H1 (cell line): Measurements from ENCODE around the gene HLA-DQA2. TPM values are rescaled to one million over a fixed set of nuclear protein-coding genes. Genes with fewer than 3 reads are reported as not detected.

ENCODE experiments used
- CTCF ChIA-PET: fragments of 300-600 bp; sonication (Branson Sonifier 250); formaldehyde crosslinking; loops from one replicate; lab custom pipeline; 2021; ENCODE audit not compliant: partially characterized antibody; lab: Charles Lee
- POLR2A ChIA-PET: fragments of 300-600 bp; sonication (Branson Sonifier 250); formaldehyde crosslinking; loops from one replicate; lab custom pipeline; 2021; ENCODE audit warnings: inconsistent platforms; ENCODE audit not compliant: partially characterized antibody; lab: Charles Lee
- DNase-seq, 2 experiments: peaks; one replicate each; pipeline versions ENCODE4 v3.0.0 to v3.0.0-alpha.2; 2010 to 2022; ENCODE audit warnings: low spot score in 2 of 2, low read depth in 1 of 2, mixed read lengths in 1 of 2
- FAIRE-seq: peaks from 2 replicates; lab custom pipeline; 2011; peaks lifted over from hg19 to GRCh38; lab: Jason Lieb, UNC
- H2AFZ ChIP-seq: 2 replicates; pipeline ENCODE4 v1.8.1; 2012; ENCODE audit warnings: low read length, inconsistent platforms
- H2AK5ac ChIP-seq: 2 replicates; pipeline ENCODE4 v1.6.1; 2013; ENCODE audit warnings: low read depth, low read length
- H2BK120ac ChIP-seq: replicated peaks from 2 replicates; pipeline ENCODE3; 2013; ENCODE audit warnings: low read depth, low read length, inconsistent platforms
- H2BK12ac ChIP-seq: 2 replicates; pipeline ENCODE4 v1.6.1; 2013; ENCODE audit warnings: low read depth, low read length
- H2BK15ac ChIP-seq: 2 replicates; pipeline ENCODE4 v1.6.1; 2013; ENCODE audit warnings: low read length
- H2BK20ac ChIP-seq: 2 replicates; pipeline ENCODE4 v1.6.1; 2013; ENCODE audit warnings: low read length
- H2BK5ac ChIP-seq: 2 replicates; pipeline ENCODE4 v1.6.1; 2013; ENCODE audit warnings: low read depth, low read length
- H3K14ac ChIP-seq: 2 replicates; pipeline ENCODE4 v1.6.1; 2013; ENCODE audit warnings: inconsistent platforms; ENCODE audit not compliant: insufficient read length
- H3K18ac ChIP-seq: 2 replicates; pipeline ENCODE4 v1.6.1; 2013; ENCODE audit warnings: low read length; ENCODE audit errors: extremely low read depth
- H3K23ac ChIP-seq: 2 replicates; pipeline ENCODE4 v1.6.1; 2013; ENCODE audit warnings: inconsistent platforms; ENCODE audit not compliant: insufficient read length
- H3K23me2 ChIP-seq: 2 replicates; pipeline ENCODE4 v1.6.1; 2013; ENCODE audit warnings: low read depth, low read length
- H3K27ac ChIP-seq: 2 replicates; pipeline ENCODE4 v1.6.1; 2011; ENCODE audit warnings: low read depth, low read length, inconsistent platforms
- H3K27me3 ChIP-seq, 4 experiments: replicated peaks in 1 of 4; 1 replicate in 1 of 4; 2 replicates in 3 of 4; pipeline versions ENCODE4 v1.6.1 to v1.8.1; 2011 to 2013; ENCODE audit warnings: low read length in 3 of 4, mild to moderate bottlenecking in 3 of 4, inconsistent platforms in 2 of 4, mixed read lengths in 2 of 4, moderate library complexity in 1 of 4; ENCODE audit not compliant: control insufficient read depth in 3 of 4, insufficient read depth in 3 of 4; ENCODE audit errors: extremely low read depth in 1 of 4
- H3K36me3 ChIP-seq, 4 experiments: 2 replicates each; pipeline versions ENCODE4 v1.6.1 to v1.8.1; 2011 to 2013; ENCODE audit warnings: mild to moderate bottlenecking in 4 of 4, low read length in 3 of 4, moderate library complexity in 2 of 4, control low read depth in 1 of 4, inconsistent platforms in 1 of 4; ENCODE audit not compliant: insufficient read depth in 4 of 4, control insufficient read depth in 2 of 4
- H3K4ac ChIP-seq: replicated peaks from 2 replicates; pipeline ENCODE3; 2013; ENCODE audit warnings: low read length, low read depth, mixed read lengths, inconsistent platforms; ENCODE audit not compliant: insufficient read length
- H3K4me1 ChIP-seq, 4 experiments: replicated peaks in 1 of 4; 1 replicate in 1 of 4; 2 replicates in 3 of 4; pipeline versions ENCODE4 v1.6.1 to v1.8.1; 2011 to 2013; ENCODE audit warnings: low read length in 3 of 4, inconsistent platforms in 2 of 4, mixed read lengths in 1 of 4; ENCODE audit not compliant: insufficient read depth in 4 of 4, control insufficient read depth in 3 of 4
- H3K4me2 ChIP-seq, 2 experiments: 2 replicates each; pipeline versions ENCODE4 v1.6.1 to v1.8.1; 2011 to 2013; ENCODE audit warnings: low read depth in 2 of 2, low read length in 2 of 2, control low read depth in 1 of 2, inconsistent platforms in 1 of 2, mild to moderate bottlenecking in 1 of 2; ENCODE audit not compliant: insufficient read depth in 1 of 2
- H3K4me3 ChIP-seq, 4 experiments: fragments of 200-600, 300-600 bp in 1 of 4; sonication (generic), shearing (Covaris generic), sonication (Bioruptor Twin) in 1 of 4; 2 replicates each; pipeline versions ENCODE4 v1.5.1 to v1.8.1; 2011 to 2016; ENCODE audit warnings: low read length in 4 of 4, low read depth in 3 of 4, control low read depth in 2 of 4, inconsistent platforms in 2 of 4, mild to moderate bottlenecking in 2 of 4, mixed read lengths in 1 of 4, moderate library complexity in 1 of 4; ENCODE audit not compliant: insufficient read depth in 2 of 4; ENCODE audit errors: extremely low read depth in 1 of 4
- H3K56ac ChIP-seq: replicated peaks from 2 replicates; pipeline ENCODE3; 2013; ENCODE audit warnings: low read depth, mild to moderate bottlenecking, mixed read lengths, low read length, inconsistent platforms; ENCODE audit not compliant: insufficient read length
- H3K79me1 ChIP-seq: 2 replicates; pipeline ENCODE4 v1.6.1; 2013; ENCODE audit warnings: low read depth, low read length, control low read depth
- H3K79me2 ChIP-seq, 2 experiments: 2 replicates each; pipeline versions ENCODE4 v1.6.1 to v1.8.1; 2012 to 2013; ENCODE audit warnings: low read length in 2 of 2, mild to moderate bottlenecking in 2 of 2, inconsistent platforms in 1 of 2; ENCODE audit not compliant: insufficient read depth in 2 of 2, control insufficient read depth in 1 of 2
- H3K9ac ChIP-seq, 4 experiments: replicated peaks in 1 of 4; 1 replicate in 1 of 4; 2 replicates in 3 of 4; pipeline versions ENCODE4 v1.6.1 to v1.8.1; 2011 to 2013; ENCODE audit warnings: low read depth in 3 of 4, low read length in 3 of 4, control low read depth in 2 of 4, mild to moderate bottlenecking in 2 of 4, moderate library complexity in 2 of 4, inconsistent platforms in 1 of 4; ENCODE audit errors: extremely low read depth in 1 of 4
- H3K9me3 ChIP-seq, 2 experiments: 2 replicates each; pipeline versions ENCODE4 v1.6.1 to v1.8.1; 2012 to 2013; ENCODE audit warnings: mild to moderate bottlenecking in 2 of 2, moderate library complexity in 2 of 2, control low read depth in 1 of 2, inconsistent platforms in 1 of 2, low read depth in 1 of 2, low read length in 1 of 2, mixed read lengths in 1 of 2; ENCODE audit not compliant: insufficient read depth in 2 of 2
- H4K20me1 ChIP-seq, 2 experiments: replicated peaks in 1 of 2; 2 replicates each; pipeline versions ENCODE3 to v1.8.1; 2011 to 2013; ENCODE audit warnings: inconsistent platforms in 2 of 2, low read length in 2 of 2, mild to moderate bottlenecking in 1 of 2; ENCODE audit not compliant: insufficient read depth in 2 of 2, control insufficient read depth in 1 of 2
- H4K5ac ChIP-seq: 2 replicates; pipeline ENCODE4 v1.6.1; 2013; ENCODE audit warnings: low read length, low read depth, mixed read lengths, inconsistent platforms; ENCODE audit not compliant: insufficient read length
- H4K8ac ChIP-seq: 2 replicates; pipeline ENCODE4 v1.8.0; 2013; ENCODE audit warnings: mild to moderate bottlenecking, moderate library complexity, low read length, inconsistent platforms; ENCODE audit not compliant: insufficient read depth; ENCODE audit errors: extremely low read depth
- H4K91ac ChIP-seq: replicated peaks from 2 replicates; pipeline ENCODE3; 2013; ENCODE audit warnings: low read length, mixed read lengths, inconsistent platforms; ENCODE audit not compliant: insufficient read length
- BCL11A ChIP-seq, 2 experiments: IDR thresholded peaks; one replicate each; pipeline ENCODE4 v1.6.1; 2011; ENCODE audit warnings: low read depth in 2 of 2, low read length in 2 of 2, mild to moderate bottlenecking in 2 of 2
- CBX8 ChIP-seq: fragments of 300-800, 300-1000 bp; sonication (generic); IDR thresholded peaks from 2 replicates; pipeline ENCODE4 v1.7.1; 2016; ENCODE audit warnings: low read depth, low read length, borderline replicate concordance
- GABPA ChIP-seq: IDR thresholded peaks from 2 replicates; pipeline ENCODE4 v1.6.1; 2011; ENCODE audit warnings: mild to moderate bottlenecking, low read length, moderate library complexity, borderline replicate concordance; ENCODE audit not compliant: insufficient read depth
- KDM4A ChIP-seq: IDR thresholded peaks from one replicate; pipeline ENCODE4 v1.7.1; 2012; ENCODE audit warnings: low read depth, mild to moderate bottlenecking, moderate library complexity, low read length, inconsistent platforms; ENCODE audit not compliant: severe bottlenecking
- POLR2AphosphoS5 ChIP-seq: IDR thresholded peaks from 2 replicates; pipeline ENCODE4 v1.6.1; 2011; ENCODE audit warnings: low read depth, low read length
- YY1 ChIP-seq: IDR thresholded peaks from 2 replicates; pipeline ENCODE4 v1.6.1; 2011; ENCODE audit warnings: low read depth, mild to moderate bottlenecking, low read length
- WGBS, 2 experiments: shearing (Covaris generic) in 1 of 2; methylation state at CpG; one replicate each; pipeline versions ENCODE4 v1.1.6 to v1.1.7; 2013 to 2015; ENCODE audit warnings: low lambda C conversion rate in 2 of 2, mixed read lengths in 2 of 2, inconsistent platforms in 1 of 2, low coverage in 1 of 2, missing lambda C conversion rate in 1 of 2; ENCODE audit not compliant: insufficient replicate concordance in 2 of 2, insufficient coverage in 1 of 2, insufficient read length in 1 of 2; ENCODE audit errors: extremely low coverage in 1 of 2, missing lambda C conversion rate in 1 of 2; 5-methylcytosine and 5-hydroxymethylcytosine counted together
- polyA plus RNA-seq, 7 experiments: library from polyadenylated mRNA; depleted of rRNA in 3 of 7; stranded (reverse) in 5 of 7; unstranded in 2 of 7; fragments of >200 nt in 5 of 7; fragments of 200-250 nt in 2 of 7; gene quantifications; 1 replicate in 5 of 7; 2 replicates in 1 of 7; 4 replicates in 1 of 7; pipeline versions ENCODE4 v1.2.1 to v1.2.3, GENCODE V29; 2011 to 2013; ENCODE audit warnings: missing spikeins in 2 of 7, mixed read lengths in 2 of 7
- total RNA-seq: library from RNA; stranded (reverse); fragmentation: NEBNext Ultra II Directional; extraction: Animal tissue kit (Norgen Biotek cat#: 25700); gene quantifications from 2 replicates; pipeline ENCODE4 v1.2.1, GENCODE V29; 2021
- TF ChIP-seq, protein P1 (sequence below): IDR thresholded peaks from 2 replicates; pipeline ENCODE4 v1.6.1; 2011; ENCODE audit warnings: low read depth, mild to moderate bottlenecking, low read length; ENCODE audit not compliant: insufficient read depth
- TF ChIP-seq, protein P2 (sequence below), 3 experiments: IDR thresholded peaks; 1 replicate in 2 of 3; 2 replicates in 1 of 3; pipeline versions ENCODE4 v1.5.1 to v1.6.1; 2011; ENCODE audit warnings: low read length in 3 of 3, mild to moderate bottlenecking in 3 of 3, inconsistent platforms in 2 of 3, low read depth in 1 of 3, moderate library complexity in 1 of 3; ENCODE audit not compliant: insufficient read depth in 1 of 3; ENCODE audit errors: control extremely low read depth in 1 of 3

The HLA-DQA2 gene
- total and polyA plus RNA-seq, 2 of the 8 experiments (the other 6 are each of a cell fraction or from before 2014, with no cell fraction given), result not detected

DNA sequence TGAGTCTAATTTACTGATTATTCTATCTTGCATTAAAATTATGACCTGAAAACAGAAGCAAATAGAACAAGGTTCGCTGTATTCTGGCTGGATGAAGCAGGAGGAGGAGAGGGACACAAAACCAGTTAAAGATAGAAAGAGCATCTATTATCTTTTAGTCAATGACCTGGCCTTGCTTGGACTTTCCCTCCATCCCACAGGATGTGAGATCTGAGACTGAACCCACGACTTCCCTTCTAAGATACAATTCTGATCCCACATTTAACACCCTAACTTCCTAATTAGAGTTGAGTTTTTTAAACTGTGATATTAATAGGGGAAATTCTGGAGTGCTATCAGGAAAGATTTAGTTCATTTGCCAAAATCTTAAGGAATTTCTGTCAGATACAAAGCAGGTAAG lies 3.1 kb upstream of the HLA-DQA2 start:
- Histone ChIP-seq H2AFZ (no peak overlapping the region), H3K18ac (no peak overlapping the region), H3K23ac (no peak overlapping the region), H2BK20ac (no peak overlapping the region), H2AK5ac (no peak overlapping the region), H4K91ac (no peak overlapping the region), H3K4me2 (no peak overlapping the region), H3K9ac (no peak overlapping the region), H4K5ac (no peak overlapping the region), H3K9me3 (no peaks in the 10 kb centered on the region), H4K8ac (no peak overlapping the region), H3K79me1 (no peaks in the 10 kb centered on the region), H3K4me1 (no peaks in the 10 kb centered on the region), H3K56ac (no peak overlapping the region), H3K4me3 (no peak overlapping the region), H2BK5ac (no peak overlapping the region), H2BK12ac (no peak overlapping the region), H3K23me2 (no peaks in the 10 kb centered on the region), H2BK15ac (no peak overlapping the region), H3K27ac (no peak overlapping the region), H3K36me3 (no peaks in the 10 kb centered on the region), H4K20me1 (no peaks in the 10 kb centered on the region), H2BK120ac (no peak overlapping the region), H3K79me2 (no peaks in the 10 kb centered on the region), H3K14ac (no peak overlapping the region), H3K27me3 (no peaks in the 10 kb centered on the region), H3K4ac (no peak overlapping the region)
- DNase-seq, result no peak
- ChIA-PET POLR2A (no interaction called here), CTCF (no interaction called here)
- no peak for FAIRE-seq
- WGBS, 2 experiments, result 66% methylated on average over 2 of the region's 2 CpGs; no CpG with 5 or more reads in 1 of the 2 experiments
- TF ChIP-seq KDM4A (no peak), BCL11A (IDR thresholded peaks at IDR 0.05; ENCODE audit: low read depth in 2 of 2, low read length in 2 of 2) (no peak), GABPA (no peak), YY1 (no peak), POLR2AphosphoS5 (no peak), CBX8 (no peak)
- TF ChIP-seq, protein P1, sequence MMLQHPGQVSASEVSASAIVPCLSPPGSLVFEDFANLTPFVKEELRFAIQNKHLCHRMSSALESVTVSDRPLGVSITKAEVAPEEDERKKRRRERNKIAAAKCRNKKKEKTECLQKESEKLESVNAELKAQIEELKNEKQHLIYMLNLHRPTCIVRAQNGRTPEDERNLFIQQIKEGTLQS, result no peak
- TF ChIP-seq, protein P2, sequence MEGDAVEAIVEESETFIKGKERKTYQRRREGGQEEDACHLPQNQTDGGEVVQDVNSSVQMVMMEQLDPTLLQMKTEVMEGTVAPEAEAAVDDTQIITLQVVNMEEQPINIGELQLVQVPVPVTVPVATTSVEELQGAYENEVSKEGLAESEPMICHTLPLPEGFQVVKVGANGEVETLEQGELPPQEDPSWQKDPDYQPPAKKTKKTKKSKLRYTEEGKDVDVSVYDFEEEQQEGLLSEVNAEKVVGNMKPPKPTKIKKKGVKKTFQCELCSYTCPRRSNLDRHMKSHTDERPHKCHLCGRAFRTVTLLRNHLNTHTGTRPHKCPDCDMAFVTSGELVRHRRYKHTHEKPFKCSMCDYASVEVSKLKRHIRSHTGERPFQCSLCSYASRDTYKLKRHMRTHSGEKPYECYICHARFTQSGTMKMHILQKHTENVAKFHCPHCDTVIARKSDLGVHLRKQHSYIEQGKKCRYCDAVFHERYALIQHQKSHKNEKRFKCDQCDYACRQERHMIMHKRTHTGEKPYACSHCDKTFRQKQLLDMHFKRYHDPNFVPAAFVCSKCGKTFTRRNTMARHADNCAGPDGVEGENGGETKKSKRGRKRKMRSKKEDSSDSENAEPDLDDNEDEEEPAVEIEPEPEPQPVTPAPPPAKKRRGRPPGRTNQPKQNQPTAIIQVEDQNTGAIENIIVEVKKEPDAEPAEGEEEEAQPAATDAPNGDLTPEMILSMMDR (IDR thresholded peaks at IDR 0.05; ENCODE audit: control extremely low read depth in 1 of 3, insufficient read depth in 1 of 3, low read depth in 1 of 3, low read length in 3 of 3), result no peak
